KMS-11 (cell line): Measurements from ENCODE around the gene NEK5.

Experiments used
- H2AFZ ChIP-seq: fragments of 200-600 bp; sonication (generic); 2 replicates; pipeline ENCODE4 v1.6.1; 2016; ENCODE audit warnings: antibody characterized with exemption, mixed run types, low read depth
- H3K27ac ChIP-seq: fragments of 200-600 bp; sonication (generic); 2 replicates; pipeline ENCODE4 v1.6.1; 2016; ENCODE audit warnings: mild to moderate bottlenecking, mixed run types
- H3K27me3 ChIP-seq: fragments of 200-600 bp; sonication (generic); 2 replicates; pipeline ENCODE4 v1.6.1; 2017; ENCODE audit warnings: mild to moderate bottlenecking, low read depth, mixed run types, moderate library complexity; ENCODE audit not compliant: insufficient read depth
- H3K36me3 ChIP-seq: fragments of 200-600 bp; sonication (generic); 2 replicates; pipeline ENCODE4 v1.6.1; 2017; ENCODE audit warnings: mild to moderate bottlenecking, mixed run types; ENCODE audit not compliant: insufficient read depth
- H3K4me1 ChIP-seq: fragments of 200-600 bp; sonication (generic); 2 replicates; pipeline ENCODE4 v1.6.1; 2016; ENCODE audit warnings: mild to moderate bottlenecking, low read depth, mixed run types; ENCODE audit not compliant: poor library complexity, severe bottlenecking
- H3K4me2 ChIP-seq: fragments of 200-600 bp; sonication (generic); 2 replicates; pipeline ENCODE4 v1.7.0; 2016; ENCODE audit warnings: mild to moderate bottlenecking, mixed run types
- H3K4me3 ChIP-seq: fragments of 200-600 bp; sonication (generic); IDR thresholded peaks from 2 replicates; pipeline ENCODE4 v1.6.1; 2017; ENCODE audit warnings: low read depth, low read length, mixed read lengths; ENCODE audit not compliant: insufficient read depth
- H3K79me2 ChIP-seq: fragments of 200-600 bp; sonication (generic); 2 replicates; pipeline ENCODE4 v1.6.1; 2016; ENCODE audit warnings: low read depth, mixed run types; ENCODE audit not compliant: insufficient read depth
- H3K9ac ChIP-seq: fragments of 200-600 bp; sonication (generic); 2 replicates; pipeline ENCODE4 v1.6.1; 2016; ENCODE audit warnings: mild to moderate bottlenecking, mixed run types
- H4K20me1 ChIP-seq: fragments of 200-600 bp; sonication (generic); 2 replicates; pipeline ENCODE4 v1.6.1; 2016; ENCODE audit warnings: mild to moderate bottlenecking, mixed run types; ENCODE audit not compliant: insufficient read depth
- TF ChIP-seq, protein P1 (sequence below): fragments of 200-600 bp; sonication (generic); conservative IDR thresholded peaks from 2 replicates; pipeline ENCODE4 v1.6.1; 2017; ENCODE audit warnings: low read depth, mild to moderate bottlenecking, antibody characterized with exemption, low read length, moderate library complexity, mixed read lengths

NEK5 gene

DNA sequence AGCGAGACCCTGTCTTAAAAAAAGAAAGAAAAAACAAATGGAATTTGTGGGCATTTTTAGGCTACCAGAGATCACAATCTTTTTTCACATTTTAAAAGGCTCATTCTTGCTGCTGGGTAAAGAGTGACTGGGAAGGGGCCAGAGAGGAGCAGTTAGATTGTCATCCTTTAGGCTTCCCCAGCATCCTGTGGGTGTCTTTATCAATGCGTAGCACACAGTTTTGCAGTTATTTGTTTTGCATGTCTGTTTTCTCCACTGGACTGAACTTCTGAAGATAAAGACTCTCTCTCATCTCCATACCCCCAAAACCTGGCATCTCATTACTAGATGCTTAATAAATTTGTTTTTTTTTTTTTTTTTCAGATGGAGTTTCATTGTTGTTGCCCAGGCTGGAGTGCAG, 106.5 kb downstream of the NEK5 start:
- no peaks in the 10 kb centered on the region for H3K27me3 ChIP-seq
- H3K9ac ChIP-seq: no peak overlapping the region
- H3K4me2 ChIP-seq: no peak overlapping the region
- no peaks in the 10 kb centered on the region for H3K4me1 ChIP-seq
- no peaks in the 10 kb centered on the region for H3K36me3 ChIP-seq
- no peak overlapping the region for H3K4me3 ChIP-seq
- TF ChIP-seq, protein P1, sequence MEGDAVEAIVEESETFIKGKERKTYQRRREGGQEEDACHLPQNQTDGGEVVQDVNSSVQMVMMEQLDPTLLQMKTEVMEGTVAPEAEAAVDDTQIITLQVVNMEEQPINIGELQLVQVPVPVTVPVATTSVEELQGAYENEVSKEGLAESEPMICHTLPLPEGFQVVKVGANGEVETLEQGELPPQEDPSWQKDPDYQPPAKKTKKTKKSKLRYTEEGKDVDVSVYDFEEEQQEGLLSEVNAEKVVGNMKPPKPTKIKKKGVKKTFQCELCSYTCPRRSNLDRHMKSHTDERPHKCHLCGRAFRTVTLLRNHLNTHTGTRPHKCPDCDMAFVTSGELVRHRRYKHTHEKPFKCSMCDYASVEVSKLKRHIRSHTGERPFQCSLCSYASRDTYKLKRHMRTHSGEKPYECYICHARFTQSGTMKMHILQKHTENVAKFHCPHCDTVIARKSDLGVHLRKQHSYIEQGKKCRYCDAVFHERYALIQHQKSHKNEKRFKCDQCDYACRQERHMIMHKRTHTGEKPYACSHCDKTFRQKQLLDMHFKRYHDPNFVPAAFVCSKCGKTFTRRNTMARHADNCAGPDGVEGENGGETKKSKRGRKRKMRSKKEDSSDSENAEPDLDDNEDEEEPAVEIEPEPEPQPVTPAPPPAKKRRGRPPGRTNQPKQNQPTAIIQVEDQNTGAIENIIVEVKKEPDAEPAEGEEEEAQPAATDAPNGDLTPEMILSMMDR: no peak
- no peaks in the 10 kb centered on the region for H3K79me2 ChIP-seq
- no peak overlapping the region for H3K27ac ChIP-seq
- no peaks in the 10 kb centered on the region for H4K20me1 ChIP-seq
- no peak overlapping the region for H2AFZ ChIP-seq

DNA sequence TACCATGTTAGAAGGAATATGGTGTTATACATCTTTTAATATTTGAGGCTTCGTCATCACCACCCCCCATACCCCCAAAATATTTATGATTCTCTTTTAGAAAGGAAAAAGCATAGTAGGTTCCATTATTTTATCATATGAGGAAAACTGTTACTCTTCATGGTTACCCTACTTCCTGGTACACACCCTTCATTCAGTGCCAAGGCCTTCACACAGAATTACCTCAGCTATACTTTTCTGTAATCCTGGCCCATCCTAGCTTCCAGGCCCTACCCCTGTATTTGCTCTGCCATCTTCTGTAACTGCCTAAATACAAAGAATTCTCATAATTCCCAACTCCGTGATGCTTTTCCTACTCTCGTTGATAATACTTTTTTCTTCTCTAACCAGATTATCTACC, 108.7 kb downstream of the NEK5 start:
- H2AFZ ChIP-seq: no peak overlapping the region
- H3K4me3 ChIP-seq: no peak overlapping the region
- H3K27me3 ChIP-seq: no peaks in the 10 kb centered on the region
- no peaks in the 10 kb centered on the region for H3K79me2 ChIP-seq
- H4K20me1 ChIP-seq: no peaks in the 10 kb centered on the region
- TF ChIP-seq, protein P1: no peak
- no peak overlapping the region for H3K9ac ChIP-seq
- no peaks in the 10 kb centered on the region for H3K36me3 ChIP-seq
- no peaks in the 10 kb centered on the region for H3K4me1 ChIP-seq
- H3K27ac ChIP-seq: no peak overlapping the region
- H3K4me2 ChIP-seq: no peak overlapping the region

DNA sequence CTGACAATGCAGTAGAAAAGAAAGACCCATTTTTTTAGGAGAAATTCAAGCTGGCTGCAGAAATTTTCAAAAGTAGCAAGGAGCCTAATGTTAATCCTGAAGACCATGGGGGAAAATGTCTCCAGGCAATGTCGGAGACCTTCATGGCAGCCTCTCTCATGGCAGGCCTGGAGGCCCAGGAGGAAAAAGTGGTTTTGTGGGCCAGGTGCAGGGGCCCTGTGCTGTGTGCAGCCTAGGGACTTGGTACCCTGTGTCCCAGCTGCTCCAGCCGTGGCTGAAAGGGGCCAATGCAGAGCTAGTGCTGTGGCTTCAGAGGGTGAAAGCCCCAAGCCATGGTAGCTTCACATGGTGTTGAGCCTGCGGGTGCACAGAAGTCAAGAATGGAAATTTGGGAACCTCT, 112.6 kb downstream of the NEK5 start:
- H3K4me1 ChIP-seq: peaks cover 8% of the 10 kb centered on the region
- TF ChIP-seq, protein P1: no peak
- H3K9ac ChIP-seq: no peak overlapping the region
- H3K27me3 ChIP-seq: no peaks in the 10 kb centered on the region
- H2AFZ ChIP-seq: no peak overlapping the region
- no peak overlapping the region for H3K4me2 ChIP-seq
- no peak overlapping the region for H3K4me3 ChIP-seq
- peaks cover 20% of the 10 kb centered on the region for H3K79me2 ChIP-seq
- H3K27ac ChIP-seq: no peak overlapping the region
- no peaks in the 10 kb centered on the region for H3K36me3 ChIP-seq
- H4K20me1 ChIP-seq: no peaks in the 10 kb centered on the region

DNA sequence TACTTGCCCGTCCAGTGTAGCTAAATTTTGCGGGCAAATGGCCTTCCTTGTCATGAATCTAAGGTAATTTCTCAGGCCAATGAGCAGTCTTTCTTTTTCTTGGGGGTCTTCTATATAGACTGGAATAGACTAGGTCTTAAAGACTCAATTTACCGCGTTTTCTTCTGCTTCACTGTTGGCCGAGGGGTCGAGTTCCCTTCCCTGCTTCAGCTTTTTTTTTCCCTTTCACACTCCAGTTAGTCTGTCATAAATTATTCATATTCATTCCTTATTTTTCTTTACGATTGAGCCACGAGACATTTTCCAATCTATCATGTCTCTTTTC, 116.4 kb downstream of the NEK5 start:
- H4K20me1 ChIP-seq: no peaks in the 10 kb centered on the region
- H3K4me1 ChIP-seq: peaks cover 8% of the 10 kb centered on the region
- H3K4me2 ChIP-seq: peak overlapping the region; percentile 80
- H3K9ac ChIP-seq: peak overlapping the region; percentile 62; the same call in 1 of the 2 replicates
- H3K4me3 ChIP-seq: no peak overlapping the region
- H3K27me3 ChIP-seq: no peaks in the 10 kb centered on the region
- H3K36me3 ChIP-seq: no peaks in the 10 kb centered on the region
- peak overlapping the region; percentile 47 for H2AFZ ChIP-seq
- H3K79me2 ChIP-seq: peaks cover 20% of the 10 kb centered on the region
- TF ChIP-seq, protein P1: no peak
- peak overlapping the region; percentile 35 for H3K27ac ChIP-seq
